WTC11 (cell line): ENCODE results near the gene TRIP10. TPM values are rescaled to one million over a fixed set of nuclear protein-coding genes. Genes with fewer than 3 reads are reported as not detected.

ENCODE experiments used
- ATAC-seq: fragments of 200-7000 bp; cut with Tn5 transposase; 2 replicates; pipeline ENCODE4 v1.10.0; 2021; ENCODE audit warnings: mild to moderate bottlenecking, moderate library complexity
- CTCF ChIA-PET: fragments of 300-600 bp; sonication (Branson Sonifier 250); formaldehyde crosslinking; loops from one replicate; lab custom pipeline; 2021; ENCODE audit warnings: antibody characterized with exemption; lab: Charles Lee
- POLR2A ChIA-PET: fragments of 350-600 bp; sonication (Branson Sonifier 250); formaldehyde crosslinking; loops from one replicate; lab custom pipeline; 2021; ENCODE audit warnings: antibody characterized with exemption; lab: Charles Lee
- DNase-seq: peaks from one replicate; pipeline ENCODE4 v3.0.0; 2021; ENCODE audit warnings: low spot score
- H3K27ac Mint-ChIP-seq: 2 replicates; pipeline ENCODE4 v1.8.0; 2021; ENCODE audit warnings: mixed read lengths
- H3K27me3 Mint-ChIP-seq: 2 replicates; pipeline ENCODE4 v1.8.0; 2021; ENCODE audit warnings: low read depth, mild to moderate bottlenecking, moderate library complexity, mixed read lengths
- H3K36me3 Mint-ChIP-seq: 2 replicates; pipeline ENCODE4 v1.8.0; 2021; ENCODE audit warnings: mixed read lengths
- H3K4me1 Mint-ChIP-seq: 2 replicates; pipeline ENCODE4 v1.8.0; 2022; ENCODE audit warnings: mixed read lengths
- H3K4me3 Mint-ChIP-seq: 2 replicates; pipeline ENCODE4 v1.8.0; 2021; ENCODE audit warnings: mild to moderate bottlenecking, moderate library complexity, mixed read lengths
- H3K9me3 Mint-ChIP-seq: 2 replicates; pipeline ENCODE4 v1.8.0; 2021; ENCODE audit warnings: mixed read lengths
- ATF1 ChIP-seq: sonication (generic); formaldehyde crosslinking; IDR thresholded peaks from 2 replicates; pipeline ENCODE4 v1.8.1; 2023; ENCODE audit warnings: mild to moderate bottlenecking, moderate library complexity, missing genetic modification reagents
- EMX1 ChIP-seq: fragments of 250-450 bp; sonication (Bioruptor Pico); IDR thresholded peaks from 2 replicates; pipeline ENCODE4 v1.8.0; 2021; ENCODE audit warnings: mild to moderate bottlenecking
- ETV6 ChIP-seq: sonication (generic); formaldehyde crosslinking; IDR thresholded peaks from 2 replicates; pipeline ENCODE4 v1.8.1; 2022; ENCODE audit warnings: mild to moderate bottlenecking, missing genetic modification reagents
- GABPB1 ChIP-seq: sonication (generic); formaldehyde crosslinking; IDR thresholded peaks from 2 replicates; pipeline ENCODE4 v1.8.1; 2023; ENCODE audit warnings: mild to moderate bottlenecking, missing genetic modification reagents
- GRHL2 ChIP-seq: fragments of 250-450 bp; sonication (Bioruptor Pico); IDR thresholded peaks from 2 replicates; pipeline ENCODE4 v1.8.0; 2022; ENCODE audit warnings: mild to moderate bottlenecking, moderate library complexity; ENCODE audit not compliant: insufficient replicate concordance, severe bottlenecking
- JAZF1 ChIP-seq: fragments of 250-450 bp; sonication (Bioruptor Pico); IDR thresholded peaks from 2 replicates; pipeline ENCODE4 v1.9.0; 2021; ENCODE audit warnings: moderate library complexity, mild to moderate bottlenecking, inconsistent platforms
- MYBL2 ChIP-seq: sonication (generic); formaldehyde crosslinking; IDR thresholded peaks from 2 replicates; pipeline ENCODE4 v1.8.1; 2023; ENCODE audit warnings: mild to moderate bottlenecking, moderate library complexity, missing genetic modification reagents
- NFE2L1 ChIP-seq: sonication (generic); formaldehyde crosslinking; IDR thresholded peaks from 2 replicates; pipeline ENCODE4 v1.8.1; 2023; ENCODE audit warnings: missing genetic modification reagents
- NR2C2 ChIP-seq: sonication (generic); formaldehyde crosslinking; IDR thresholded peaks from 2 replicates; pipeline ENCODE4 v1.8.0; 2022; ENCODE audit warnings: mild to moderate bottlenecking, missing genetic modification reagents
- NR3C1 ChIP-seq: sonication (generic); formaldehyde crosslinking; conservative IDR thresholded peaks from 2 replicates; pipeline ENCODE4 v1.8.1; 2023; ENCODE audit warnings: low read depth, mild to moderate bottlenecking, missing genetic modification reagents
- SMAD4 ChIP-seq: sonication (generic); formaldehyde crosslinking; IDR thresholded peaks from 2 replicates; pipeline ENCODE4 v1.8.0; 2022; ENCODE audit warnings: mild to moderate bottlenecking, missing genetic modification reagents
- TEAD1 ChIP-seq: sonication (generic); formaldehyde crosslinking; IDR thresholded peaks from 2 replicates; pipeline ENCODE4 v1.8.0; 2022; ENCODE audit warnings: mild to moderate bottlenecking, missing genetic modification reagents
- TP53 ChIP-seq: sonication (generic); formaldehyde crosslinking; IDR thresholded peaks from 2 replicates; pipeline ENCODE4 v1.8.1; 2023; ENCODE audit warnings: mild to moderate bottlenecking, missing genetic modification reagents
- ZBTB21 ChIP-seq: sonication (generic); formaldehyde crosslinking; IDR thresholded peaks from 2 replicates; pipeline ENCODE4 v1.8.1; 2023; ENCODE audit warnings: mild to moderate bottlenecking, missing genetic modification reagents, borderline replicate concordance
- ZNF121 ChIP-seq: sonication (generic); formaldehyde crosslinking; IDR thresholded peaks from 2 replicates; pipeline ENCODE4 v1.8.0; 2023; ENCODE audit warnings: missing genetic modification reagents
- ZNF232 ChIP-seq: sonication (generic); formaldehyde crosslinking; IDR thresholded peaks from 2 replicates; pipeline ENCODE4 v1.8.0; 2022; ENCODE audit warnings: mild to moderate bottlenecking, missing genetic modification reagents
- ZNF671 ChIP-seq: fragments of 250-450 bp; sonication (Bioruptor Pico); IDR thresholded peaks from 2 replicates; pipeline ENCODE4 v1.8.0; 2021; ENCODE audit warnings: mild to moderate bottlenecking
- total RNA-seq: library from RNA; stranded (reverse); gene quantifications from 3 replicates; pipeline ENCODE4 v1.2.3, GENCODE V29; 2021
- TF ChIP-seq, protein P1 (sequence below): sonication (generic); formaldehyde crosslinking; IDR thresholded peaks from 2 replicates; pipeline ENCODE4 v1.8.1; 2023; ENCODE audit warnings: mild to moderate bottlenecking, missing genetic modification reagents, moderate library complexity
- TF ChIP-seq, protein P2 (sequence below): sonication (generic); formaldehyde crosslinking; IDR thresholded peaks from 2 replicates; pipeline ENCODE4 v1.8.0; 2022; ENCODE audit warnings: mild to moderate bottlenecking, missing genetic modification reagents
- TF ChIP-seq, protein P3 (sequence below): sonication (generic); formaldehyde crosslinking; IDR thresholded peaks from 2 replicates; pipeline ENCODE4 v1.8.0; 2022; ENCODE audit warnings: mild to moderate bottlenecking, missing genetic modification reagents
- TF ChIP-seq, protein P4 (sequence below): sonication (generic); formaldehyde crosslinking; IDR thresholded peaks from 2 replicates; pipeline ENCODE4 v1.8.0; 2022; ENCODE audit warnings: mild to moderate bottlenecking, missing genetic modification reagents
- TF ChIP-seq, protein P5 (sequence below): sonication (generic); formaldehyde crosslinking; conservative IDR thresholded peaks from 2 replicates; pipeline ENCODE4 v1.8.1; 2022; ENCODE audit warnings: mild to moderate bottlenecking, missing genetic modification reagents
- TF ChIP-seq, protein P6 (sequence below): sonication (generic); formaldehyde crosslinking; IDR thresholded peaks from 2 replicates; pipeline ENCODE4 v1.8.1; 2022; ENCODE audit warnings: low read depth, mild to moderate bottlenecking, moderate library complexity, missing genetic modification reagents, borderline replicate concordance
- TF ChIP-seq, protein P7 (sequence below): sonication (generic); formaldehyde crosslinking; IDR thresholded peaks from 2 replicates; pipeline ENCODE4 v1.8.1; 2023; ENCODE audit warnings: mild to moderate bottlenecking, moderate library complexity, missing genetic modification reagents

Gene TRIP10
- total RNA-seq, 1 experiment from 2014 or later: 76.6 TPM

DNA sequence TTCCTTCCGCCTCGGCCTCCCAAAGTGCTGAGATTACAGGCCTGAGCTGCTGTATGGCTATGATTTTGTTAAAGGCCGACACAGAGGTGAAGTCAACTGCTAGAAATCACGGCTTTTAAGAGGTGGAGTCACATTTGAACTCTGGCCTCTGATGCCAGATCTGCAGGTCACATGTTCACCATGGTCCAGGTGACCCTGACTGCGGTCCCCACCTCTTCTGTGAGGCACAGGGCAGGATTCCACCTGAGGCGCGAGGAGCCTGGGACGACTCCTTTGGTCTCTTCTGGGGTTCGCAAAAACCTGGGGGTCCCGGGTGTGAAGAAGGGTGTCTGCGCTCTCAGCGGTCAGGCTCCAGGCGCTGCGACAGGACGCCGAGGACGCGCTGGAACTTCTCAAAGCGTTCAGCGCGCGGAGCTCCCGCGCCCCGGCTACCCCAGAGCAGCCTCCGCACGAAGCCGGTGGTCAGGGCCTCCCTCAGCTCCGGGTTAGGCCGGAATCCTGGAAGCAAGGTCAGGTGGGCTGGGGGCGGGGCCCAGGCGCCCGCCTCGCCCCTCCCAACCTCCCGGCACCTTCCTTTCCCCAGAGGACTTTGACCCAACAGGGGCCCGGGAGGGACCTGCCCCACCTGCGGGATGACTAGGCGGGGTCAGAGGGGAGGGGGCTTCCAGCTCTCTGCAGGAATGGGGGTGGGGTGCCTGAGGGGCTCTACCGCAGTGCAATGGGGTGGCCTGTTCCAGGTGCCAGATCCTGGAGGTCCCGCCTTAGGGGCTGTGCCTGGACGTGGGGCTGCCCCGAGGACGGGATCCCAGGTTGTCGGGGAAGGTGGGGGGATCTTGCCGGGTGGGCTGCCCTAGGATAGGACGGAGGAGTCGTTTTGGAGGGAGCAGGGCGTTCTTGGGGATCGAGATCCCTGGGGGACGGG lies 13.0 kb downstream of the TRIP10 start:
- Mint-ChIP-seq H3K27ac (peak overlapping the region; percentile 98), H3K36me3 (peaks cover 41% of the 10 kb centered on the region), H3K4me3 (peak overlapping the region; percentile 80), H3K4me1 (peaks cover 5% of the 10 kb centered on the region; the same call in 1 of the 2 replicates), H3K27me3 (no peaks in the 10 kb centered on the region), H3K9me3 (no peaks in the 10 kb centered on the region)
- POLR2A ChIA-PET: interaction anchor here (0.6 to 3.3 kb wide), 9 partner anchors 10 to 706 kb away, joined by 3 to 40 read pairs (median 6); partner anchors contain the start of genes GPR108, SH2D3A and TRIP10
- DNase-seq: peak; percentile 90
- ATAC-seq: peak; percentile 38
- TF ChIP-seq EMX1 (peak; percentile 65; the same call in 1 of the 2 replicates), ETV6 (0 out of 2 replicates have a peak, but pooled peaks have one; percentile 4), SMAD4 (CRISPR knock-in tag) (no peak), JAZF1 (CRISPR knock-in tag) (no peak), MYBL2 (CRISPR knock-in tag) (0 out of 2 replicates have a peak, but pooled peaks have one; percentile 23), NR3C1 (0 out of 2 replicates have a peak, but pooled peaks have one; percentile 9), GABPB1 (CRISPR knock-in tag) (peak; percentile 51), TP53 (0 out of 2 replicates have a peak, but pooled peaks have one; percentile 41), ZNF121 (peak; percentile 48)
- TF ChIP-seq, protein P1, sequence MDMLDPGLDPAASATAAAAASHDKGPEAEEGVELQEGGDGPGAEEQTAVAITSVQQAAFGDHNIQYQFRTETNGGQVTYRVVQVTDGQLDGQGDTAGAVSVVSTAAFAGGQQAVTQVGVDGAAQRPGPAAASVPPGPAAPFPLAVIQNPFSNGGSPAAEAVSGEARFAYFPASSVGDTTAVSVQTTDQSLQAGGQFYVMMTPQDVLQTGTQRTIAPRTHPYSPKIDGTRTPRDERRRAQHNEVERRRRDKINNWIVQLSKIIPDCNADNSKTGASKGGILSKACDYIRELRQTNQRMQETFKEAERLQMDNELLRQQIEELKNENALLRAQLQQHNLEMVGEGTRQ (CRISPR knock-in tag): peak; percentile 81
- TF ChIP-seq, protein P2, sequence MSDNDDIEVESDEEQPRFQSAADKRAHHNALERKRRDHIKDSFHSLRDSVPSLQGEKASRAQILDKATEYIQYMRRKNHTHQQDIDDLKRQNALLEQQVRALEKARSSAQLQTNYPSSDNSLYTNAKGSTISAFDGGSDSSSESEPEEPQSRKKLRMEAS (CRISPR knock-in tag): peak; percentile 69; the same call in 1 of the 2 replicates
- TF ChIP-seq, protein P3, sequence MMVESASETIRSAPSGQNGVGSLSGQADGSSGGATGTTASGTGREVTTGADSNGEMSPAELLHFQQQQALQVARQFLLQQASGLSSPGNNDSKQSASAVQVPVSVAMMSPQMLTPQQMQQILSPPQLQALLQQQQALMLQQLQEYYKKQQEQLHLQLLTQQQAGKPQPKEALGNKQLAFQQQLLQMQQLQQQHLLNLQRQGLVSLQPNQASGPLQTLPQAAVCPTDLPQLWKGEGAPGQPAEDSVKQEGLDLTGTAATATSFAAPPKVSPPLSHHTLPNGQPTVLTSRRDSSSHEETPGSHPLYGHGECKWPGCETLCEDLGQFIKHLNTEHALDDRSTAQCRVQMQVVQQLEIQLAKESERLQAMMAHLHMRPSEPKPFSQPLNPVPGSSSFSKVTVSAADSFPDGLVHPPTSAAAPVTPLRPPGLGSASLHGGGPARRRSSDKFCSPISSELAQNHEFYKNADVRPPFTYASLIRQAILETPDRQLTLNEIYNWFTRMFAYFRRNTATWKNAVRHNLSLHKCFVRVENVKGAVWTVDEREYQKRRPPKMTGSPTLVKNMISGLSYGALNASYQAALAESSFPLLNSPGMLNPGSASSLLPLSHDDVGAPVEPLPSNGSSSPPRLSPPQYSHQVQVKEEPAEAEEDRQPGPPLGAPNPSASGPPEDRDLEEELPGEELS (CRISPR knock-in tag): peak; percentile 7; the same call in 1 of the 2 replicates
- TF ChIP-seq, protein P4, sequence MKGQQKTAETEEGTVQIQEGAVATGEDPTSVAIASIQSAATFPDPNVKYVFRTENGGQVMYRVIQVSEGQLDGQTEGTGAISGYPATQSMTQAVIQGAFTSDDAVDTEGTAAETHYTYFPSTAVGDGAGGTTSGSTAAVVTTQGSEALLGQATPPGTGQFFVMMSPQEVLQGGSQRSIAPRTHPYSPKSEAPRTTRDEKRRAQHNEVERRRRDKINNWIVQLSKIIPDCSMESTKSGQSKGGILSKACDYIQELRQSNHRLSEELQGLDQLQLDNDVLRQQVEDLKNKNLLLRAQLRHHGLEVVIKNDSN (CRISPR knock-in tag): peak; percentile 78; the same call in 1 of the 2 replicates
- TF ChIP-seq, protein P5, sequence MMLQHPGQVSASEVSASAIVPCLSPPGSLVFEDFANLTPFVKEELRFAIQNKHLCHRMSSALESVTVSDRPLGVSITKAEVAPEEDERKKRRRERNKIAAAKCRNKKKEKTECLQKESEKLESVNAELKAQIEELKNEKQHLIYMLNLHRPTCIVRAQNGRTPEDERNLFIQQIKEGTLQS: no peak
- TF ChIP-seq, protein P6, sequence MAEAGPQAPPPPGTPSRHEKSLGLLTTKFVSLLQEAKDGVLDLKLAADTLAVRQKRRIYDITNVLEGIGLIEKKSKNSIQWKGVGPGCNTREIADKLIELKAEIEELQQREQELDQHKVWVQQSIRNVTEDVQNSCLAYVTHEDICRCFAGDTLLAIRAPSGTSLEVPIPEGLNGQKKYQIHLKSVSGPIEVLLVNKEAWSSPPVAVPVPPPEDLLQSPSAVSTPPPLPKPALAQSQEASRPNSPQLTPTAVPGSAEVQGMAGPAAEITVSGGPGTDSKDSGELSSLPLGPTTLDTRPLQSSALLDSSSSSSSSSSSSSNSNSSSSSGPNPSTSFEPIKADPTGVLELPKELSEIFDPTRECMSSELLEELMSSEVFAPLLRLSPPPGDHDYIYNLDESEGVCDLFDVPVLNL: no peak
- TF ChIP-seq, all 79 proteins: peak for 11
- CTCF ChIA-PET: interaction anchor here (0.9 to 3.4 kb wide), 12 partner anchors 8 to 236 kb away, joined by 3 to 31 read pairs (median 4); partner anchors contain the start of genes GPR108, SH2D3A, TNFSF9 and VAV1

DNA sequence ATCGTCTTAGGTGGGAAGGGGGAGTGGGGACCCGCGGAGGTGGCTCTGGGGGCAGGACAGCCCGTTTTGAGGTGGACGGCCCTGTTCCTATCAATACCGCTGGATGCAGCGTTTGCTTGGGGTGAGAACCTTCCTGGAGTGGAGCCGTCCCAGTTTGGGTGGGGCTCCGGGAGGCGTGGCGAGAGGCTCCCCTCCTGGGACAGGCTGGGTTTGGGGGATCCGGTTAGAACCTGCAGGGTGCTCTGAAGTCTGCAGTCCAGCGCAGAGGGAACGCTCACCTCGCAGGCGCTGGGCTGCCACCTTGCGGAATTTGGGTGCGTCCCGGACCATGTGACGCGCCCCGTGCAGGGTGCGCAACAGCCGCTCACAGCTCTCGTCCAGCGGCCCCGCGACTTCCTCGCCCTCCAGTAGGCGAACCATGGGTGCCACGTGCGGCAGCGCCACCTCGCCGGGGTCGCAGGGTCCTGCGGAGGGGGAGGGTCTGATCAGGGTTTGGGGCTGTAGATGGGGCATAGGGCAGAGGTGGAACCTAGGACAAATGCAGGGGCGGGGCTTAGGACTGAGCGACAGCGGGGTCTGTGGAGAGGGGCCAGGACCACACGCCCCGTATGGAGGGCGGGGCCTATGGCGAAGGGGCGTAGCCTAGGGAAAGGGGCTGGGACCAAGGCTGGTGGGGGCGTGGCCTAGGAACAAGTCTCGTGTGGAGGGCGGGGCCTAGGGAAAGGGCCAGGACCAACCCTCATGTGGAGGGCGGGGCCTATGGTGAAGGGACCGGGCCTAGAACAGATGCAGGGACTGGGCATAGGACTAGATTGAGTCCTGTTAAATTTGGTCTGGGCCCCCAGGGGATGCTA lies 13.9 kb downstream of the TRIP10 start:
- H3K4me3 Mint-ChIP-seq: peak overlapping the region; percentile 80
- ATAC-seq: peak; percentile 93
- CTCF ChIA-PET: interaction anchor here (0.6 to 3.4 kb wide), 12 partner anchors 10 to 237 kb away, joined by 3 to 31 read pairs (median 5); partner anchors contain the start of genes GPR108, SH2D3A, TNFSF9 and VAV1
- peaks cover 5% of the 10 kb centered on the region; the same call in 1 of the 2 replicates for H3K4me1 Mint-ChIP-seq
- peak; percentile 99 for DNase-seq
- no peaks in the 10 kb centered on the region for H3K27me3 Mint-ChIP-seq
- POLR2A ChIA-PET: interaction anchor here (1.7 to 3.3 kb wide), 5 partner anchors 10 to 277 kb away, joined by 6 to 40 read pairs (median 8); partner anchors contain the start of genes GPR108, SH2D3A and TRIP10
- peaks cover 34% of the 10 kb centered on the region for H3K36me3 Mint-ChIP-seq
- H3K27ac Mint-ChIP-seq: peak overlapping the region; percentile 98
- no peaks in the 10 kb centered on the region for H3K9me3 Mint-ChIP-seq
- TF ChIP-seq, protein P7, sequence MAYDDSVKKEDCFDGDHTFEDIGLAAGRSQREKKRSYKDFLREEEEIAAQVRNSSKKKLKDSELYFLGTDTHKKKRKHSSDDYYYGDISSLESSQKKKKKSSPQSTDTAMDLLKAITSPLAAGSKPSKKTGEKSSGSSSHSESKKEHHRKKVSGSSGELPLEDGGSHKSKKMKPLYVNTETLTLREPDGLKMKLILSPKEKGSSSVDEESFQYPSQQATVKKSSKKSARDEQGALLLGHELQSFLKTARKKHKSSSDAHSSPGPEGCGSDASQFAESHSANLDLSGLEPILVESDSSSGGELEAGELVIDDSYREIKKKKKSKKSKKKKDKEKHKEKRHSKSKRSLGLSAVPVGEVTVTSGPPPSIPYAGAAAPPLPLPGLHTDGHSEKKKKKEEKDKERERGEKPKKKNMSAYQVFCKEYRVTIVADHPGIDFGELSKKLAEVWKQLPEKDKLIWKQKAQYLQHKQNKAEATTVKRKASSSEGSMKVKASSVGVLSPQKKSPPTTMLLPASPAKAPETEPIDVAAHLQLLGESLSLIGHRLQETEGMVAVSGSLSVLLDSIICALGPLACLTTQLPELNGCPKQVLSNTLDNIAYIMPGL (CRISPR knock-in tag): peak; percentile 65; the same call in 1 of the 2 replicates
- TF ChIP-seq NFE2L1 (peak; percentile 15; the same call in 1 of the 2 replicates), NR2C2 (CRISPR knock-in tag) (no peak), GABPB1 (CRISPR knock-in tag) (peak; percentile 62; the same call in 1 of the 2 replicates), GRHL2 (CRISPR knock-in tag) (no peak), ZNF671 (CRISPR knock-in tag) (no peak), ZBTB21 (CRISPR knock-in tag) (no peak), TEAD1 (peak; percentile 88), ATF1 (CRISPR knock-in tag) (no peak), ZNF232 (CRISPR knock-in tag) (0 out of 2 replicates have a peak, but pooled peaks have one; percentile 37)
- TF ChIP-seq, protein P2 (CRISPR knock-in tag): peak; percentile 98
